ENCODE results near the gene MAP2.

Gene MAP2

GRCh38 chr2:209661286-209661894 lies 237.5 kb downstream of the MAP2 start:
- no peak for DNase-seq (ENCODE audit: low read depth)

- no peak for DNase-seq (ENCODE audit: low read depth)
Measured at GRCh38 chr2:209662021-209662420, 238.2 kb downstream of the MAP2 start.

GRCh38 chr2:209663139-209663538 lies 239.3 kb downstream of the MAP2 start:
- no peak for DNase-seq (ENCODE audit: low read depth)

- DNase-seq (ENCODE audit: low read depth), result no peak
Measured at GRCh38 chr2:209663656-209664055, 239.8 kb downstream of the MAP2 start.

- no peak for DNase-seq (ENCODE audit: low read depth)
Measured at GRCh38 chr2:209666296-209666695, 242.4 kb downstream of the MAP2 start.

GRCh38 chr2:209671020-209671680 lies 247.3 kb downstream of the MAP2 start:
- no peak for DNase-seq (ENCODE audit: low read depth)

GRCh38 chr2:209673811-209674210 lies 250.0 kb downstream of the MAP2 start:
- no peak for DNase-seq (ENCODE audit: low read depth)

GRCh38 chr2:209680596-209680995 lies 256.7 kb downstream of the MAP2 start:
- no peak for DNase-seq (ENCODE audit: low read depth)

GRCh38 chr2:209681201-209681735 lies 257.4 kb downstream of the MAP2 start:
- no peak for DNase-seq (ENCODE audit: low read depth)

- DNase-seq (ENCODE audit: low read depth), result no peak
Measured at GRCh38 chr2:209682646-209683045, 258.8 kb downstream of the MAP2 start.

- DNase-seq (ENCODE audit: low read depth), result no peak
Measured at GRCh38 chr2:209685340-209685739, 261.5 kb downstream of the MAP2 start.

GRCh38 chr2:209685963-209686362 lies 262.1 kb downstream of the MAP2 start:
- no peak for DNase-seq (ENCODE audit: low read depth)

- no peak for DNase-seq (ENCODE audit: low read depth)
Measured at GRCh38 chr2:209686448-209686847, 262.6 kb downstream of the MAP2 start.

- DNase-seq (ENCODE audit: low read depth), result no peak
Measured at GRCh38 chr2:209687323-209687969, 263.6 kb downstream of the MAP2 start.

GRCh38 chr2:209688385-209688784 lies 264.5 kb downstream of the MAP2 start:
- no peak for DNase-seq (ENCODE audit: low read depth)

GRCh38 chr2:209690029-209690754 lies 266.3 kb downstream of the MAP2 start:
- no peak for DNase-seq (ENCODE audit: low read depth)

GRCh38 chr2:209694748-209695147 lies 270.9 kb downstream of the MAP2 start:
- no peak for DNase-seq (ENCODE audit: low read depth)

- no peak for DNase-seq (ENCODE audit: low read depth)
Measured at GRCh38 chr2:209696836-209697711, 273.2 kb downstream of the MAP2 start.

- no peak for DNase-seq (ENCODE audit: low read depth)
Measured at GRCh38 chr2:209702775-209703174, 278.9 kb downstream of the MAP2 start.

GRCh38 chr2:209713219-209713618 lies 289.4 kb downstream of the MAP2 start:
- DNase-seq (ENCODE audit: low read depth), result no peak

GRCh38 chr2:209719034-209719433 lies 295.2 kb downstream of the MAP2 start:
- no peak for DNase-seq (ENCODE audit: low read depth)

- DNase-seq (ENCODE audit: low read depth), result no peak
Measured at GRCh38 chr2:209721497-209721896, 297.6 kb downstream of the MAP2 start.
